Skin epidermis (tissue), 12 donors: Measurements from ENCODE around the gene FGFBP2.

ENCODE experiments used
- H3K27ac ChIP-seq, 21 experiments: fragments of 200-600 bp; sonication (generic) in 11 of 21; one replicate each; pipeline ENCODE4 v1.5.0; 2020; ENCODE audit warnings: mild to moderate bottlenecking in 3 of 21, inconsistent platforms in 2 of 21, moderate library complexity in 2 of 21
- H3K4me3 ChIP-seq, 7 experiments: fragments of 200-600 bp; sonication (generic) in 2 of 7; one replicate each; pipeline ENCODE4 v1.5.0; 2020; ENCODE audit warnings: inconsistent platforms in 2 of 7, mild to moderate bottlenecking in 2 of 7, moderate library complexity in 1 of 7

Gene FGFBP2

GRCh38 chr4:15963001-15963451, at the start of gene FGFBP2:
TSS of gene FGFBP2 (minus strand) at chr4:15963175. CDS start at chr4:15963129, 46 bp downstream.
- H3K4me3 ChIP-seq: no peak within 1 kb of the TSS
- H3K27ac ChIP-seq: peak within 1 kb of the TSS in 1 of 21 experiments; percentile 20

GRCh38 chr4:16011173-16011572, 48.2 kb upstream of the FGFBP2 start:
- Histone ChIP-seq H3K4me3 (no peak overlapping the region), H3K27ac (no peak overlapping the region)

- Histone ChIP-seq H3K27ac (no peak overlapping the region), H3K4me3 (no peak overlapping the region)
These were observed 46.2 kb upstream of the FGFBP2 start for GRCh38 chr4:16009153-16009552.

- Histone ChIP-seq H3K27ac (no peak overlapping the region), H3K4me3 (no peak overlapping the region)
These were observed 44.6 kb upstream of the FGFBP2 start for GRCh38 chr4:16007471-16008095.

- Histone ChIP-seq H3K4me3 (no peak overlapping the region), H3K27ac (no peak overlapping the region)
These were observed 43.9 kb upstream of the FGFBP2 start for GRCh38 chr4:16006771-16007446.

- no peak overlapping the region for H3K27ac ChIP-seq
- H3K4me3 ChIP-seq: no peak overlapping the region
These were observed 42.7 kb upstream of the FGFBP2 start for GRCh38 chr4:16005676-16006075.

GRCh38 chr4:16001484-16001858, 38.5 kb upstream of the FGFBP2 start:
- no peak overlapping the region for H3K27ac ChIP-seq
- H3K4me3 ChIP-seq: no peak overlapping the region

GRCh38 chr4:16000708-16001483, 37.9 kb upstream of the FGFBP2 start:
- H3K27ac ChIP-seq: no peak overlapping the region
- H3K4me3 ChIP-seq: no peak overlapping the region

GRCh38 chr4:15996773-15997172, 33.8 kb upstream of the FGFBP2 start:
- Histone ChIP-seq H3K27ac (no peak overlapping the region), H3K4me3 (no peak overlapping the region)

GRCh38 chr4:15995826-15996225, 32.9 kb upstream of the FGFBP2 start:
- Histone ChIP-seq H3K27ac (no peak overlapping the region), H3K4me3 (no peak overlapping the region)

GRCh38 chr4:15992167-15992485, 29.2 kb upstream of the FGFBP2 start:
- Histone ChIP-seq H3K4me3 (no peak overlapping the region), H3K27ac (no peak overlapping the region)

GRCh38 chr4:15990570-15991285, 27.8 kb upstream of the FGFBP2 start:
- H3K27ac ChIP-seq: no peak overlapping the region
- H3K4me3 ChIP-seq: no peak overlapping the region

- Histone ChIP-seq H3K4me3 (no peak overlapping the region), H3K27ac (no peak overlapping the region)
These were observed 26.4 kb upstream of the FGFBP2 start for GRCh38 chr4:15989424-15989823.

GRCh38 chr4:15988222-15988621, 25.2 kb upstream of the FGFBP2 start:
- H3K27ac ChIP-seq: no peak overlapping the region
- H3K4me3 ChIP-seq: no peak overlapping the region

- Histone ChIP-seq H3K4me3 (no peak overlapping the region), H3K27ac (no peak overlapping the region)
These were observed 23.9 kb upstream of the FGFBP2 start for GRCh38 chr4:15986907-15987306.

GRCh38 chr4:15983610-15984009, 20.6 kb upstream of the FGFBP2 start:
- Histone ChIP-seq H3K27ac (no peak overlapping the region), H3K4me3 (no peak overlapping the region)

GRCh38 chr4:15982842-15983524, 20.0 kb upstream of the FGFBP2 start:
- H3K4me3 ChIP-seq: no peak overlapping the region
- H3K27ac ChIP-seq: no peak overlapping the region

- H3K27ac ChIP-seq: no peak overlapping the region
- no peak overlapping the region for H3K4me3 ChIP-seq
These were observed 13.8 kb upstream of the FGFBP2 start for GRCh38 chr4:15976456-15977447.
